ENCODE data around the gene POMGNT2. TPM values are rescaled to one million over a fixed set of nuclear protein-coding genes. Genes with fewer than 3 reads are reported as not detected.

POMGNT2 gene
- total and polyA plus RNA-seq, 2 donors (not counting 1 experiment from before 2014, with no cell fraction given): 2.8 to 3.1 TPM

DNA sequence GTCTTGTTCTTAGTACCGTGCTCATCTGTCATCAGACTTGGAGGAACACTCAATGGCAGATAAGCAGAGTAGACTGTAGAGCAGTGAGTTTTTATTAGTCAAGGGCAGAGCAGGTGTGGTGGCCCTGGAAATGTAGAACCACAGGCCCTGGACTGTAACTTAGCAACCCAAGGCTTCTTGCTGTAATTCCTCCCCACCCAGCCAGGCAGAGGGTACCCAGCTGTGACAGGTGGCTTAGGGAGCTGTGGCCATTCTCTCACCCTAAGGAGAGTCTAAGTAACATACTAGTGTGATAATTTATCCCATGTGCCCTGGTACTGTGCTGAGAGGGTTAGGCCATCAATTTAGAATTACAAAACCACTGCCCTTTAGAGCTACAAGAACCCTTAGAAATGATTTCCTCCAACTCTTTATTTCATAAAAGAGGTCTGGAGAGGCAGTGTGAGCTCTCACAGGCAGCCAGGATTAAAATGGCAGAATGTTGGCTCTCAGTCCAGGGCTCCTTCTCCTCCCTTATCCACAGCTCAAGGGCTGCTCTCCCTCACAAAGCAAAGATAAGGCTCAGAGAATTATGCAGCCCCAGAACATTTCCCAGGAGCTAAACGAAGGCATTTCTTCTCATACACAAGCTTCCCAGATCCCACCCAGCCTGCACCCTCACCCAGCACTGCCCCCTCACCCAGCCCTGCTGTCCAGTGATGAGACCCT lies 3.0 kb downstream of the POMGNT2 start:
- Histone ChIP-seq H4K20me1 (ENCODE audit: control insufficient read depth, insufficient read depth, low read length, poor library complexity, severe bottlenecking) (no peaks in the 10 kb centered on the region), H3K27ac (ENCODE audit: low read length in 2 of 2) (no peak overlapping the region), H3K36me3 (replicated peaks in 1 of 2; ENCODE audit: control extremely low read depth in 1 of 2, control insufficient read depth in 1 of 2, extremely low read depth in 1 of 2, insufficient read depth in 2 of 2, low read length in 1 of 2) (no peaks in the 10 kb centered on the region), H3K27me3 (replicated peaks in 1 of 4; ENCODE audit: control extremely low read depth in 1 of 4, control insufficient read depth in 3 of 4, insufficient read depth in 4 of 4, low read length in 3 of 4) (no peaks in the 10 kb centered on the region), H3K9ac (ENCODE audit: low read length) (no peak overlapping the region), H3K4me3 (ENCODE audit: control extremely low read depth in 1 of 5, extremely low read depth in 1 of 5, insufficient read depth in 1 of 5, low read depth in 2 of 5, low read length in 4 of 5) (no peak overlapping the region), H3K4me2 (replicated peaks; ENCODE audit: low read depth, low read length, poor library complexity, severe bottlenecking) (no peak overlapping the region), H3K9me3 (ENCODE audit: control extremely low read depth in 1 of 3, control insufficient read depth in 2 of 3, insufficient read depth in 1 of 3, low read length in 2 of 3) (no peaks in the 10 kb centered on the region), H3K79me2 (ENCODE audit: control insufficient read depth, insufficient read depth, low read length) (peaks cover 3% of the 10 kb centered on the region), H2AFZ (ENCODE audit: insufficient read depth, low read depth, low read length, poor library complexity, severe bottlenecking) (no peak overlapping the region), H3K4me1 (ENCODE audit: control insufficient read depth in 2 of 2, insufficient read depth in 2 of 2, low read length in 2 of 2) (peaks cover 9 to 14% of the 10 kb centered on the region in 2 donors)
- no peak for TF ChIP-seq CTCF (IDR thresholded peaks at IDR 0.05)
- TF ChIP-seq EZH2 (IDR thresholded peaks at IDR 0.05; ENCODE audit: borderline replicate concordance, insufficient read depth, low read depth, low read length, poor library complexity, severe bottlenecking): no peak
- POLR2A ChIA-PET: no interaction called here
- no peaks in the 10 kb centered on the region for H3K9me3 Mint-ChIP-seq (ENCODE audit: insufficient read depth)
- ATAC-seq (ENCODE audit: low read depth) (no peak), DNase-seq (no peak)
- WGBS (ENCODE audit: insufficient coverage): 80% methylated on average over 2 of the region's 2 CpGs
- H3K4me3 Mint-ChIP-seq: peak overlapping the region; percentile 7
- H3K27ac Mint-ChIP-seq: no peak overlapping the region
- no peaks in the 10 kb centered on the region for H3K27me3 Mint-ChIP-seq
- CTCF ChIA-PET: no interaction called here
- intact Hi-C loops (cut with micrococcal nuclease): loop anchor here (10.0 kb wide), 2 partner anchors 518 to 522 kb away; partner anchors contain the start of genes ANO10 and SEC22C
- peaks cover 14% of the 10 kb centered on the region for H3K4me1 Mint-ChIP-seq

DNA sequence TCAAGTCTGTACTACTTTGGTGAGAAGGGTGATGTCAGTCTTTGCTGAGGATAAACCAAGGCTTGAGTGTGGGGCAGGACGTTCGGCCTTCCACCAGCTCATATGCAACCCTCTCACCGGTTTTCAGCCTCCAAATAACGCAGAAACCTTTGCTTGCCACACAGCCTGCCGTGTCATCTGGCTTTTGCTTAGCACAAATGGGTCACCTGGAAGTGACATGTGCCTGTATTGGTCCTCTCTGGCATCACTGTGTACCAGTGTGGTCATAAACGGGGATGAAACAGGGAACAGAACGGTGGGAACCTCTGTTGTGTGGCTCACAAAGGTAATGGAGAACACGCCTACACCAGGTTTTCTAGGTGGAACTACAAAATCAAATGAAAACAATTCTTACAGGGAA lies 7.1 kb downstream of the POMGNT2 start:
- TF ChIP-seq CTCF (IDR thresholded peaks at IDR 0.05) (no peak), EZH2 (IDR thresholded peaks at IDR 0.05; ENCODE audit: borderline replicate concordance, insufficient read depth, low read depth, low read length, poor library complexity, severe bottlenecking) (no peak)
- Histone ChIP-seq H3K9me3 (ENCODE audit: control extremely low read depth in 1 of 3, control insufficient read depth in 2 of 3, insufficient read depth in 1 of 3, low read length in 2 of 3) (no peaks in the 10 kb centered on the region), H3K27ac (ENCODE audit: low read length in 2 of 2) (no peak overlapping the region), H3K9ac (ENCODE audit: low read length) (no peak overlapping the region), H3K79me2 (ENCODE audit: control insufficient read depth, insufficient read depth, low read length) (peaks cover 2% of the 10 kb centered on the region), H3K4me1 (ENCODE audit: control insufficient read depth in 2 of 2, insufficient read depth in 2 of 2, low read length in 2 of 2) (no peaks in the 10 kb centered on the region), H2AFZ (ENCODE audit: insufficient read depth, low read depth, low read length, poor library complexity, severe bottlenecking) (no peak overlapping the region), H3K4me3 (ENCODE audit: control extremely low read depth in 1 of 5, extremely low read depth in 1 of 5, insufficient read depth in 1 of 5, low read depth in 2 of 5, low read length in 4 of 5) (no peak overlapping the region), H3K4me2 (replicated peaks; ENCODE audit: low read depth, low read length, poor library complexity, severe bottlenecking) (no peak overlapping the region), H3K27me3 (replicated peaks in 1 of 4; ENCODE audit: control extremely low read depth in 1 of 4, control insufficient read depth in 3 of 4, insufficient read depth in 4 of 4, low read length in 3 of 4) (no peaks in the 10 kb centered on the region), H4K20me1 (ENCODE audit: control insufficient read depth, insufficient read depth, low read length, poor library complexity, severe bottlenecking) (no peaks in the 10 kb centered on the region), H3K36me3 (replicated peaks in 1 of 2; ENCODE audit: control extremely low read depth in 1 of 2, control insufficient read depth in 1 of 2, extremely low read depth in 1 of 2, insufficient read depth in 2 of 2, low read length in 1 of 2) (no peaks in the 10 kb centered on the region)
- intact Hi-C loops (cut with micrococcal nuclease): no loop called here
- Mint-ChIP-seq H3K27ac (no peak overlapping the region), H3K4me1 (no peaks in the 10 kb centered on the region), H3K27me3 (no peaks in the 10 kb centered on the region), H3K4me3 (no peak overlapping the region), H3K9me3 (ENCODE audit: insufficient read depth) (no peaks in the 10 kb centered on the region)
- CTCF ChIA-PET: no interaction called here
- no peak for ATAC-seq (ENCODE audit: low read depth)
- DNase-seq: no peak
- 95% methylated on average over 6 of the region's 8 CpGs for WGBS (ENCODE audit: insufficient coverage)
- POLR2A ChIA-PET: no interaction called here
